HCT116 (cell line): Measurements from ENCODE around the gene SCNN1B. TPM values are rescaled to one million over a fixed set of nuclear protein-coding genes. Genes with fewer than 3 reads are reported as not detected.
A peak's percentile ranks its signal among the peaks of the same experiment; 100 is the strongest.

Source experiments
- ATAC-seq: fragments of 200-7000 bp; cut with Tn5 transposase; 2 replicates; pipeline ENCODE4 v1.9.1; 2020; ENCODE audit warnings: mild to moderate bottlenecking, moderate library complexity
- BruUV-seq: library from RNA; stranded (reverse); fragments of 400-500 nt; replicated peaks from 2 replicates; lab custom pipeline; 2021; lab: Mats Ljungman, UMichigan
- CTCF ChIA-PET: fragments of 300-600 bp; sonication (Branson Sonifier 250); formaldehyde crosslinking; loops from one replicate; lab custom pipeline; 2021; ENCODE audit warnings: antibody characterized with exemption; lab: Charles Lee
- POLR2A ChIA-PET: fragments of 300-600, 350-600 bp; sonication (Branson Sonifier 250); formaldehyde crosslinking; loops from one replicate; lab custom pipeline; 2021; ENCODE audit warnings: antibody characterized with exemption; lab: Charles Lee
- RAD21 ChIA-PET, 2 experiments: fragments of 300-600 bp; sonication (Branson Sonifier 250); formaldehyde crosslinking; loops; one replicate each; lab custom pipeline; 2023; ENCODE audit warnings: low total read pairs in 2 of 2; ENCODE audit not compliant: uncharacterized antibody in 2 of 2, unreplicated experiment in 2 of 2, low non-redundant PET in 1 of 2; lab: Charles Lee
- DNase-seq: peaks from one replicate; pipeline ENCODE4 v3.0.0-alpha.2; 2010; ENCODE audit warnings: low read depth, low spot score
- H2AFZ ChIP-seq: fragments of 200-600 bp; shearing (Covaris generic), sonication (generic); 2 replicates; pipeline ENCODE4 v1.6.1; 2017; ENCODE audit warnings: low read depth, mixed run types, mixed read lengths, antibody characterized with exemption, low read length; ENCODE audit not compliant: poor library complexity, severe bottlenecking
- H3K27ac ChIP-seq: 2 replicates; pipeline ENCODE4 v1.5.1; 2012; ENCODE audit warnings: low read depth, low read length
- H3K27me3 ChIP-seq: fragments of 200-600 bp; sonication (generic); 2 replicates; pipeline ENCODE4 v1.6.1; 2016; ENCODE audit warnings: mixed run types, low read length, mixed read lengths; ENCODE audit not compliant: insufficient read depth
- H3K36me3 ChIP-seq, 2 experiments: fragments of 200-500 bp in 1 of 2; fragments of 200-600 bp in 1 of 2; sonication (Bioruptor generic) in 1 of 2; sonication (generic) in 1 of 2; 2 replicates each; pipeline versions ENCODE4 v1.5.1 to v1.6.1; 2014 to 2016; ENCODE audit warnings: low read length in 2 of 2, inconsistent platforms in 1 of 2, mixed read lengths in 1 of 2, mixed run types in 1 of 2; ENCODE audit not compliant: insufficient read depth in 2 of 2, control insufficient read depth in 1 of 2
- H3K4me1 ChIP-seq, 2 experiments: fragments of 200-600 bp in 1 of 2; sonication (generic) in 1 of 2; 2 replicates each; pipeline versions ENCODE4 v1.5.1 to v1.6.1; 2012 to 2017; ENCODE audit warnings: low read length in 2 of 2, inconsistent platforms in 1 of 2, mild to moderate bottlenecking in 1 of 2, mixed read lengths in 1 of 2, mixed run types in 1 of 2, moderate library complexity in 1 of 2; ENCODE audit not compliant: insufficient read depth in 2 of 2, control insufficient read depth in 1 of 2
- H3K4me2 ChIP-seq: fragments of 200-600 bp; sonication (generic); 2 replicates; pipeline ENCODE4 v1.6.1; 2017; ENCODE audit warnings: mixed run types, low read length, mixed read lengths
- H3K4me3 ChIP-seq, 2 experiments: fragments of 200-600 bp in 1 of 2; sonication (generic) in 1 of 2; replicated peaks in 1 of 2; 2 replicates each; pipeline ENCODE4 v1.5.1; 2011 to 2016; ENCODE audit warnings: low read length in 2 of 2, control low read depth in 1 of 2, low read depth in 1 of 2, mild to moderate bottlenecking in 1 of 2, mixed read lengths in 1 of 2, mixed run types in 1 of 2
- H3K79me2 ChIP-seq: fragments of 200-600 bp; sonication (generic); 2 replicates; pipeline ENCODE4 v1.6.1; 2017; ENCODE audit warnings: mild to moderate bottlenecking, mixed run types, low read length, moderate library complexity, mixed read lengths; ENCODE audit not compliant: insufficient read depth
- H3K9ac ChIP-seq: fragments of 200-600 bp; sonication (generic); 2 replicates; pipeline ENCODE4 v1.6.1; 2016; ENCODE audit warnings: low read length, mixed read lengths
- H3K9me2 ChIP-seq: fragments of 200-600 bp; sonication (generic), shearing (Covaris generic); 2 replicates; pipeline ENCODE4 v1.6.1; 2017; ENCODE audit warnings: mixed run types, mild to moderate bottlenecking, moderate library complexity; ENCODE audit not compliant: insufficient read depth
- H3K9me3 ChIP-seq, 2 experiments: fragments of 200-500 bp in 1 of 2; fragments of 200-600 bp in 1 of 2; sonication (Bioruptor generic) in 1 of 2; sonication (generic) in 1 of 2; 2 replicates each; pipeline ENCODE4 v1.6.1; 2014 to 2017; ENCODE audit warnings: low read length in 2 of 2, mixed read lengths in 2 of 2, inconsistent platforms in 1 of 2, low read depth in 1 of 2, mild to moderate bottlenecking in 1 of 2, mixed run types in 1 of 2, moderate library complexity in 1 of 2; ENCODE audit not compliant: control insufficient read depth in 1 of 2, insufficient read depth in 1 of 2
- H4K20me1 ChIP-seq: fragments of 200-600 bp; sonication (generic), shearing (Covaris generic); 2 replicates; pipeline ENCODE4 v1.6.1; 2017; ENCODE audit warnings: mixed run types, mild to moderate bottlenecking, moderate library complexity; ENCODE audit not compliant: insufficient read depth
- CBX3 ChIP-seq: IDR thresholded peaks from 2 replicates; pipeline ENCODE4 v1.6.1; 2012; ENCODE audit warnings: low read depth
- JUND ChIP-seq: IDR thresholded peaks from 2 replicates; pipeline ENCODE4 v1.6.1; 2012
- POLR2A ChIP-seq: IDR thresholded peaks from 2 replicates; pipeline ENCODE4 v1.7.0; 2011; ENCODE audit warnings: borderline replicate concordance; ENCODE audit not compliant: insufficient read depth, insufficient read length; ENCODE audit errors: extremely low read depth
- SIN3A ChIP-seq: IDR thresholded peaks from 2 replicates; pipeline ENCODE4 v1.6.1; 2012; ENCODE audit warnings: low read depth
- TCF7L2 ChIP-seq: IDR thresholded peaks from 2 replicates; pipeline ENCODE4 v1.7.0; 2011; ENCODE audit warnings: borderline replicate concordance, inconsistent platforms; ENCODE audit not compliant: insufficient read depth, insufficient read length; ENCODE audit errors: extremely low read depth
- YY1 ChIP-seq: IDR thresholded peaks from 2 replicates; pipeline ENCODE4 v1.6.1; 2011; ENCODE audit warnings: low read length, low read depth, moderate library complexity, mild to moderate bottlenecking; ENCODE audit not compliant: insufficient replicate concordance; ENCODE audit errors: extremely low read depth
- intact Hi-C: fragments of 100-400 bp; cut with micrococcal nuclease; formaldehyde crosslinking; loops from 2 replicates; pipeline ENCODE4 v1.10.0; 2022
- total RNA-seq: library from RNA; stranded (reverse); gene quantifications from one replicate; pipeline ENCODE4 v1.2.1, GENCODE V29; 2021; ENCODE audit not compliant: unreplicated experiment
- TF ChIP-seq, protein P1 (sequence below), 3 experiments: fragments of 200-600 bp in 1 of 3; sonication (generic) in 1 of 3; IDR thresholded peaks in 2 of 3; conservative IDR thresholded peaks in 1 of 3; 2 replicates each; pipeline ENCODE4 v1.5.1; 2012 to 2017; ENCODE audit warnings: low read depth in 2 of 3, low read length in 2 of 3, antibody characterized with exemption in 1 of 3, borderline replicate concordance in 1 of 3, control low read depth in 1 of 3, mild to moderate bottlenecking in 1 of 3, mixed read lengths in 1 of 3, mixed run types in 1 of 3, moderate library complexity in 1 of 3; ENCODE audit not compliant: insufficient read depth in 1 of 3
- TF ChIP-seq, protein P2 (sequence below): IDR thresholded peaks from 2 replicates; pipeline ENCODE4 v1.6.1; 2011; ENCODE audit warnings: mild to moderate bottlenecking, low read length, moderate library complexity; ENCODE audit not compliant: insufficient replicate concordance; ENCODE audit errors: extremely low read depth

The SCNN1B gene
- total RNA-seq, 1 experiment from 2014 or later, result 0.37 TPM

DNA sequence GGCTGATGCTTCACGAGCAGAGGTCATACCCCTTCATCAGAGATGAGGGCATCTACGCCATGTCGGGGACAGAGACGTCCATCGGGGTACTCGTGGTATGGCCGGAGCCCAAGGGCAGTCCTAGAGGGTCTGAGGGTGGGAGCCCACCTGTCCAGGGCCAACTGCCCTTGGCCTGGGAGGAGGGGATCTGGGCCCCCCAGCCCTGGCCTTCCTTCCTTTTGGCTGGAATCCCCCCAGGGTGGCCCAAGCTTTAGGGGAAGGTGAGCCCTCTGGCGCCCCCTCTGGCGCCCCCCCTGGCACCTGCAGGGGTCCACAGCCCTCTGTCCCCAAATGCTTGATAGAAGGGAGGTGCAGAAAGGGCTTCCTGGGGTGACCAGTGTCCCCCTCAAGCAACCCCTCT lies 69.3 kb downstream of the SCNN1B start:
- POLR2A ChIA-PET, result no interaction called here
- CTCF ChIA-PET, result no interaction called here
- no TSS peak for BruUV-seq

DNA sequence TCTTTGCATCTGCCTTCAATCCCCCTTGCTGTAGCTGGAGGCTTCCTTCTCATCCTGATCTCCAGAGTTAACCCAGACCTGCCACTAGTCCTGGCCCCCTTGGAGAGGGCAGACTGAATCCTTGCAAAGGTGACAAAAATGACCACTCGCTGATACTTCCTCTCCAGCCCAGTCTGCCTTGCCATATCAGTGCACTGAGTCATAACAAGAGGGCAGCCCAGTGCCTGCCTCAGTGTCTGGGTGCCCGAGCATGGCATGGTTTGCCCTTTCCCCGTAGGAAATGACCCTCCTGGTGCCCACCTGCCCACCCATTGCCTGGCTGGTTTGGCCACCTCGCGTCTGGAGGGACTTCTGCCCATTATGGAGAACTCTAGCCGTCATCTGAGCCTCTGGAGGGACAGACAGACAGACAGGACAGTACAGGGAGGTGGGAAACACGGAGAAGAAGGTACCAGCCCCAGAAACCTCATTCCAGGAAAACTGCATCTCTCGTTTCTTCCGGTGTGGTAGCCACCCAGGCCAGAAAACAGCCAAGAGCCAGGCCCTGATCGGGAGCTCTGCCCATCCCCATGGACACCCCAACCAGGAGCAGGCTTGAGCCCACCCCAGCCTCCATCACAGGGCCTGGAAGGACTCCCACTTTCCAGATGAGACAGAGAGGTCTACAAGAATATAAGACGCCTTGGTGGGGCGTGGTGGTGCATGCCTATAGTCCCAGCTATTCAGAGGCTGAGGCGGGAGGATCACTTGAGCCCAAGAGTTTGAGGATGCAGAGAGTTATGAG lies 71.5 kb downstream of the SCNN1B start:
- Histone ChIP-seq H3K79me2 (no peaks in the 10 kb centered on the region), H3K4me1 (peaks cover 1 to 5% of the 10 kb centered on the region in 2 experiments; a peak in 2 of 4 replicates), H3K4me2 (no peak overlapping the region), H3K27ac (no peak overlapping the region), H3K9me2 (no peaks in the 10 kb centered on the region), H3K36me3 (no peaks in the 10 kb centered on the region), H4K20me1 (no peaks in the 10 kb centered on the region), H3K9me3 (no peaks in the 10 kb centered on the region), H3K27me3 (no peaks in the 10 kb centered on the region), H2AFZ (no peak overlapping the region), H3K9ac (no peak overlapping the region), H3K4me3 (no peak overlapping the region)
- CTCF ChIA-PET, result no interaction called here
- DNase-seq (no peak), ATAC-seq (no peak)
- intact Hi-C loops, result no loop called here
- POLR2A ChIA-PET, result no interaction called here
- no TSS peak for BruUV-seq
- RAD21 ChIA-PET, result no interaction called here
- TF ChIP-seq CBX3 (no peak), JUND (no peak), YY1 (no peak), SIN3A (no peak), TCF7L2 (no peak), POLR2A (no peak)
- TF ChIP-seq, protein P1, sequence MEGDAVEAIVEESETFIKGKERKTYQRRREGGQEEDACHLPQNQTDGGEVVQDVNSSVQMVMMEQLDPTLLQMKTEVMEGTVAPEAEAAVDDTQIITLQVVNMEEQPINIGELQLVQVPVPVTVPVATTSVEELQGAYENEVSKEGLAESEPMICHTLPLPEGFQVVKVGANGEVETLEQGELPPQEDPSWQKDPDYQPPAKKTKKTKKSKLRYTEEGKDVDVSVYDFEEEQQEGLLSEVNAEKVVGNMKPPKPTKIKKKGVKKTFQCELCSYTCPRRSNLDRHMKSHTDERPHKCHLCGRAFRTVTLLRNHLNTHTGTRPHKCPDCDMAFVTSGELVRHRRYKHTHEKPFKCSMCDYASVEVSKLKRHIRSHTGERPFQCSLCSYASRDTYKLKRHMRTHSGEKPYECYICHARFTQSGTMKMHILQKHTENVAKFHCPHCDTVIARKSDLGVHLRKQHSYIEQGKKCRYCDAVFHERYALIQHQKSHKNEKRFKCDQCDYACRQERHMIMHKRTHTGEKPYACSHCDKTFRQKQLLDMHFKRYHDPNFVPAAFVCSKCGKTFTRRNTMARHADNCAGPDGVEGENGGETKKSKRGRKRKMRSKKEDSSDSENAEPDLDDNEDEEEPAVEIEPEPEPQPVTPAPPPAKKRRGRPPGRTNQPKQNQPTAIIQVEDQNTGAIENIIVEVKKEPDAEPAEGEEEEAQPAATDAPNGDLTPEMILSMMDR (IDR thresholded peaks at IDR 0.05 in 2 of 3, conservative IDR thresholded peaks at IDR 0.05 in 1 of 3; ENCODE audit: borderline replicate concordance in 1 of 3, insufficient read depth in 1 of 3, low read depth in 2 of 3, low read length in 2 of 3), result no peak
- TF ChIP-seq, protein P2, sequence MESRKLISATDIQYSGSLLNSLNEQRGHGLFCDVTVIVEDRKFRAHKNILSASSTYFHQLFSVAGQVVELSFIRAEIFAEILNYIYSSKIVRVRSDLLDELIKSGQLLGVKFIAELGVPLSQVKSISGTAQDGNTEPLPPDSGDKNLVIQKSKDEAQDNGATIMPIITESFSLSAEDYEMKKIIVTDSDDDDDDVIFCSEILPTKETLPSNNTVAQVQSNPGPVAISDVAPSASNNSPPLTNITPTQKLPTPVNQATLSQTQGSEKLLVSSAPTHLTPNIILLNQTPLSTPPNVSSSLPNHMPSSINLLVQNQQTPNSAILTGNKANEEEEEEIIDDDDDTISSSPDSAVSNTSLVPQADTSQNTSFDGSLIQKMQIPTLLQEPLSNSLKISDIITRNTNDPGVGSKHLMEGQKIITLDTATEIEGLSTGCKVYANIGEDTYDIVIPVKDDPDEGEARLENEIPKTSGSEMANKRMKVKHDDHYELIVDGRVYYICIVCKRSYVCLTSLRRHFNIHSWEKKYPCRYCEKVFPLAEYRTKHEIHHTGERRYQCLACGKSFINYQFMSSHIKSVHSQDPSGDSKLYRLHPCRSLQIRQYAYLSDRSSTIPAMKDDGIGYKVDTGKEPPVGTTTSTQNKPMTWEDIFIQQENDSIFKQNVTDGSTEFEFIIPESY, result no peak

More for the DNA sequence above, 69.3 kb downstream of the SCNN1B start:
- H3K4me1 ChIP-seq, result peaks cover 6 to 11% of the 10 kb centered on the region in 2 experiments; a peak in 3 of 4 replicates
- no peaks in the 10 kb centered on the region for H4K20me1 ChIP-seq
- H3K79me2 ChIP-seq, result no peaks in the 10 kb centered on the region
- H3K27ac ChIP-seq, result no peak overlapping the region
- no peak overlapping the region for H2AFZ ChIP-seq
- H3K9ac ChIP-seq, result no peak overlapping the region
- H3K4me3 ChIP-seq, result no peak overlapping the region
- H3K9me2 ChIP-seq, result no peaks in the 10 kb centered on the region
- intact Hi-C loops, result no loop called here
- ATAC-seq (no peak), DNase-seq (no peak)
- no peak overlapping the region for H3K4me2 ChIP-seq
- H3K9me3 ChIP-seq, result no peaks in the 10 kb centered on the region
- H3K36me3 ChIP-seq, result no peaks in the 10 kb centered on the region
- no peak for TF ChIP-seq CBX3
- TF ChIP-seq, protein P1 (IDR thresholded peaks at IDR 0.05 in 2 of 3, conservative IDR thresholded peaks at IDR 0.05 in 1 of 3; ENCODE audit: borderline replicate concordance in 1 of 3, insufficient read depth in 1 of 3, low read depth in 2 of 3, low read length in 2 of 3), result peak in 2 of 3 experiments; percentile 43; a peak in 3 of 6 replicates
- RAD21 ChIA-PET, result no interaction called here
- H3K27me3 ChIP-seq, result no peaks in the 10 kb centered on the region
